Type B pancreatic cell (in vitro differentiated cells): ENCODE data around the gene CCDC172. TPM values are rescaled to one million over a fixed set of nuclear protein-coding genes. Genes with fewer than 3 reads are reported as not detected.

Experiments
- DNase-seq: peaks from one replicate; pipeline ENCODE4 v3.0.0; 2021; ENCODE audit warnings: mixed read lengths; ENCODE audit not compliant: unreplicated experiment; ENCODE audit errors: extremely low spot score
- H3K27ac Mint-ChIP-seq: 2 replicates; pipeline ENCODE4 v1.8.0; 2021; ENCODE audit warnings: mild to moderate bottlenecking, mixed read lengths
- H3K27me3 Mint-ChIP-seq: 2 replicates; pipeline ENCODE4 v1.8.0; 2021; ENCODE audit warnings: mixed read lengths
- H3K36me3 Mint-ChIP-seq: 2 replicates; pipeline ENCODE4 v1.8.0; 2021; ENCODE audit warnings: mixed read lengths
- H3K4me1 Mint-ChIP-seq: one replicate; pipeline ENCODE4 v1.8.0; 2021; ENCODE audit warnings: mixed read lengths; ENCODE audit not compliant: unreplicated experiment
- H3K4me3 Mint-ChIP-seq: 2 replicates; pipeline ENCODE4 v1.8.0; 2021; ENCODE audit warnings: mild to moderate bottlenecking, mixed read lengths
- H3K9me3 Mint-ChIP-seq: 2 replicates; pipeline ENCODE4 v1.8.0; 2021; ENCODE audit warnings: mixed read lengths
- total RNA-seq: library from RNA; stranded (reverse); gene quantifications from 2 replicates; pipeline ENCODE4 v1.2.1, GENCODE V29; 2021; ENCODE audit warnings: low replicate concordance
- TF ChIP-seq, protein P1 (sequence below): fragments of 200-600 bp; sonication (generic); conservative IDR thresholded peaks from 2 replicates; pipeline ENCODE4 v1.5.0; 2021; ENCODE audit warnings: antibody characterized with exemption, mild to moderate bottlenecking

Gene CCDC172
- total RNA-seq, 1 donor from 2014 or later, result not detected

DNA sequence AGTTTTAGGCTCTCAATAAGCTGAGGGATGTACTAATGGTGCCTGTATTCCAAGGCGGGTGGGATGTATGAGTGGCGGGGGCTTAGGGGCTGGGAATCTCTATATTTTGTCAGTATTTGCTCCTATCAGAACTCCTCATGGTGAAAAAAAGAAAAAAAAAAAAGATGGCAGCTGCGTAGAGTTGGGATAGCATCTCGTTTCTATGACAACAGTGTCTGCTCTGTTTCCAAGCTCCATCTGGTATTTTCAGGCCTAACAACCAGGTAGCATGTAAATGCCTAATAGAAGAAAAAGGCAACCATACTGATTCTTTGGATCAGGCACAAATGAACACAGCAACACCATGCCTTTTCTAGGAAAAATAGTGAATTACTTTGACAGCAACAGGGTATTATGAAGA is 11.7 kb upstream of the CCDC172 start:
- Mint-ChIP-seq H3K27me3 (peaks cover 4% of the 10 kb centered on the region), H3K4me1 (no peaks in the 10 kb centered on the region), H3K27ac (no peak overlapping the region), H3K36me3 (no peaks in the 10 kb centered on the region), H3K4me3 (no peak overlapping the region), H3K9me3 (peaks cover 5% of the 10 kb centered on the region)
- TF ChIP-seq, protein P1, sequence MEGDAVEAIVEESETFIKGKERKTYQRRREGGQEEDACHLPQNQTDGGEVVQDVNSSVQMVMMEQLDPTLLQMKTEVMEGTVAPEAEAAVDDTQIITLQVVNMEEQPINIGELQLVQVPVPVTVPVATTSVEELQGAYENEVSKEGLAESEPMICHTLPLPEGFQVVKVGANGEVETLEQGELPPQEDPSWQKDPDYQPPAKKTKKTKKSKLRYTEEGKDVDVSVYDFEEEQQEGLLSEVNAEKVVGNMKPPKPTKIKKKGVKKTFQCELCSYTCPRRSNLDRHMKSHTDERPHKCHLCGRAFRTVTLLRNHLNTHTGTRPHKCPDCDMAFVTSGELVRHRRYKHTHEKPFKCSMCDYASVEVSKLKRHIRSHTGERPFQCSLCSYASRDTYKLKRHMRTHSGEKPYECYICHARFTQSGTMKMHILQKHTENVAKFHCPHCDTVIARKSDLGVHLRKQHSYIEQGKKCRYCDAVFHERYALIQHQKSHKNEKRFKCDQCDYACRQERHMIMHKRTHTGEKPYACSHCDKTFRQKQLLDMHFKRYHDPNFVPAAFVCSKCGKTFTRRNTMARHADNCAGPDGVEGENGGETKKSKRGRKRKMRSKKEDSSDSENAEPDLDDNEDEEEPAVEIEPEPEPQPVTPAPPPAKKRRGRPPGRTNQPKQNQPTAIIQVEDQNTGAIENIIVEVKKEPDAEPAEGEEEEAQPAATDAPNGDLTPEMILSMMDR, result no peak
- no peak for DNase-seq

DNA sequence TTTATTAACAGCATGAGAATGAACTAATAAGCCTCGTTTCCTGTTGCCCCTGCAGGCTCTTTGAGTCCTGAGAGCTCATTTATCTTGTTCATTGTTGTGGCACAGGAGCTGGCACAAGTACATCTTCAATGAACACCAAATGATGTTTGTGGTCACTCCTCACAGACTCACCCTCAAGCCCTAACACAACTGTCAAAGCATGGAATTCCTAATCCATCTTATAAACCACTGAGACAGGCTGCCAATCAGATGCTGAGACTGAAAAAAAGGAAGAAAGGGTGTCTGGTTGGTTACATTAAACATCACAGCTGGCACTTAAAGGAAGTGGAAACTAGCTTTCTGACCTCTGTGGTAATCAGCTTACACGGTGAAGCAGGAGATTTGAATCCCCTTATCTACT is 7.7 kb upstream of the CCDC172 start:
- H3K4me3 Mint-ChIP-seq, result no peak overlapping the region
- H3K36me3 Mint-ChIP-seq, result no peaks in the 10 kb centered on the region
- no peak overlapping the region for H3K27ac Mint-ChIP-seq
- H3K27me3 Mint-ChIP-seq, result peaks cover 7% of the 10 kb centered on the region
- TF ChIP-seq, protein P1, result no peak
- H3K9me3 Mint-ChIP-seq, result peaks cover 5% of the 10 kb centered on the region
- no peak for DNase-seq
- H3K4me1 Mint-ChIP-seq, result no peaks in the 10 kb centered on the region

DNA sequence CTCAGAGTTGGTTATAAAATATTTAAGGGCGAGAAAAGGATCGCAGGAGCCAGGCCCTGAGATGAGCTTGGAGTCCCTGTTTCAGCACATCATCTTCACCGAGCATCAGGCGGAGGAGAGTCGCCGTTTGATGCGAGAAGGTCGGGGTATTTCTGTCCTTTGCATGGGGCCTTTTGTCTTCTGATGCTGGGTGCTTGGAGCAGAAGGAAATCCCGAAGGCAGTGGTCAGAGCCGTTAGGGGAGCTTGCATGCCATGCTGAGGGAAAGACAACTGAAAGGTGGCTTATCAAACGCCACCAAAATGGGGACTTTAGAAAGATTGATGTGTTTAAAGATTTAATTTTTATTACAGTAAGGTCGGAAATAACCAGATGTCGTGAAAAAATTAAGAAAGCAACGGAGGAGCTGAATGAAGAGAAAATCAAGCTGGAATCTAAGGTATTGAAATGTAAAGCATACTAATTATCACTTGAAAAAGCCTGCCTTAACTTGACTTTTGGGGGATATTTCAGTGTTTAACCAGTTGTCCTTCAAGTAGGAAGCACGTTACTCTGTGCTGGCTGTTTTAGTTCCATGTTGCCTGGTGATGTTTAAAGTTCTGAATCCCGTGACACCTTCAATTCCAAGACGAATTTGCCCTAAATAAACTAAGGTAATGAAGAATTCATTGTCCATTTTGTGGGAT is 845 bp downstream of the CCDC172 start:
- no peak for DNase-seq
- no peak overlapping the region for H3K27ac Mint-ChIP-seq
- H3K27me3 Mint-ChIP-seq, result peaks cover 30% of the 10 kb centered on the region

DNA sequence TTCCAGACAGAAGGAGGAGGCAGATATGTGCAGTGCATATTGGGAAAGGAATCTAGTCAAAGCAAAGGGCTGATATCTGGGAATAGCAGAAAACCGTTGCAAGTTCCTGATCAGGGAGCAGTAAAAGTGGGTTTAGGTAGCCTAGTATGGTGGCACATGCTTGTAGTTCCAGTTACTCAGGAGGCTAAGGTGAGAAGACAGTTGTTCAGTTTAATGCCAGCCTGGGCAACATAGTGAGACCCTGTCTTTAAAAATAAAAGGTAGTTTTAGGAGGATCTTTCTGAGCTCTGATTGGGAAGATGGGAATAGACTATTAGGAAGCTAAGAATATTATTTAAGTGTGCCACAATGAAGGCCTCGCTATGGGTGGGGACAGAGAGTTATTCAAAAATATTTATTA is 1.7 kb downstream of the CCDC172 start:
- Mint-ChIP-seq H3K4me3 (no peak overlapping the region), H3K4me1 (no peaks in the 10 kb centered on the region), H3K9me3 (no peaks in the 10 kb centered on the region), H3K36me3 (no peaks in the 10 kb centered on the region), H3K27ac (no peak overlapping the region), H3K27me3 (peaks cover 30% of the 10 kb centered on the region)
- DNase-seq, result no peak
- TF ChIP-seq, protein P1, result no peak

More for the DNA sequence above, 845 bp downstream of the CCDC172 start:
- TF ChIP-seq, protein P1, result no peak
- no peaks in the 10 kb centered on the region for H3K9me3 Mint-ChIP-seq
- H3K4me3 Mint-ChIP-seq, result no peak overlapping the region
- H3K36me3 Mint-ChIP-seq, result no peaks in the 10 kb centered on the region
- H3K4me1 Mint-ChIP-seq, result no peaks in the 10 kb centered on the region

DNA sequence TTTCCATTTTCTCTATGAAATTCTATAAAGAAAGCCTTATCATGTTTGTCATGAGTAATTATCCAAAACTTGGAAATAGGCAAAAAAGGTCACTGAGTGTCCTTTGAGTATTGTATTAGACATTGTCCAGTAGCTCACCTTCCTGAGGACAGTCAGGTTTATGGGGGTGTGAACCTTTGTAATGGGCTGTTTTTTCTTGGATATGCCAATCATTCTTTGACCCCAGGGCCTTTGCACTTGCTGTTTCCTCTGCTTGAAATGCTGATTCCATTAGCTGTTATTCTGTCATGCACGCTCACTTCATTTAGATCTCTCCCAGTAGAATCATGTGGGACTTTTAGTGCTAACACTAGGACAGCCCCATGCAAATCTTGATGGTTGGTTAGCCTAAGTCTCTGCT is 4.9 kb downstream of the CCDC172 start:
- no peak for DNase-seq
- H3K36me3 Mint-ChIP-seq, result no peaks in the 10 kb centered on the region
- no peak overlapping the region for H3K4me3 Mint-ChIP-seq
- TF ChIP-seq, protein P1, result no peak
- no peaks in the 10 kb centered on the region for H3K9me3 Mint-ChIP-seq
- H3K27me3 Mint-ChIP-seq, result peaks cover 25% of the 10 kb centered on the region
- no peak overlapping the region for H3K27ac Mint-ChIP-seq
- no peaks in the 10 kb centered on the region for H3K4me1 Mint-ChIP-seq
